HL-60/S4 (cell line): Measurements from ENCODE around the gene OR2Y1.
"Not testable (repeated sequence)": the region's sequence is repeated elsewhere in the genome, so short reads cannot be mapped to it uniquely, and the experiment has no call there.

Experiments
- in situ Hi-C: fragments of 300-500 bp; cut with MboI; formaldehyde crosslinking; loops from 2 replicates; pipeline ENCODE4 v1.14.3; 2022; ENCODE audit warnings: low sequenced_read_pairs

Gene OR2Y1, protein sequence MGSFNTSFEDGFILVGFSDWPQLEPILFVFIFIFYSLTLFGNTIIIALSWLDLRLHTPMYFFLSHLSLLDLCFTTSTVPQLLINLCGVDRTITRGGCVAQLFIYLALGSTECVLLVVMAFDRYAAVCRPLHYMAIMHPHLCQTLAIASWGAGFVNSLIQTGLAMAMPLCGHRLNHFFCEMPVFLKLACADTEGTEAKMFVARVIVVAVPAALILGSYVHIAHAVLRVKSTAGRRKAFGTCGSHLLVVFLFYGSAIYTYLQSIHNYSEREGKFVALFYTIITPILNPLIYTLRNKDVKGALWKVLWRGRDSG

DNA sequence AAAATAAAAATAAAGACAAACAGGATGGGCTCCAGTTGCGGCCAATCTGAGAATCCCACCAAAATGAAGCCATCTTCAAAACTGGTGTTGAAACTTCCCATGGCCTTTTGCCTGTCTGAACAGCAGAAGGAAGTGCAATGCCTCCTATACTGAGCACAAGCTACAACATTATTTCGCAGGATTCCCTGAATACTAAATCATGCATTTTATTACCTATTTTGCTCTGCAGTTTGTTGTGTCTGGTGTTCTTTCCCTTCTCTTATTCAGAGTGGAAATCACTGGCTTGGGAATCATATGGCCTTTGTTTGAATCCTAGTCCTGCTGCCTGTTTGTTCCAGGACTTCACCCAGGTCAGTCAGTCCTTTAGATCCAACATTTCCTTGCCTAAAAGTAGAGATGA is at the start of gene OR2Y1:
Gene OR2Y1, minus strand, starts transcription at position 101 of the 400 bp plus-strand sequence. Its CDS starts 0 bp downstream, at position 101.
- in situ Hi-C loops, result no loop called here

DNA sequence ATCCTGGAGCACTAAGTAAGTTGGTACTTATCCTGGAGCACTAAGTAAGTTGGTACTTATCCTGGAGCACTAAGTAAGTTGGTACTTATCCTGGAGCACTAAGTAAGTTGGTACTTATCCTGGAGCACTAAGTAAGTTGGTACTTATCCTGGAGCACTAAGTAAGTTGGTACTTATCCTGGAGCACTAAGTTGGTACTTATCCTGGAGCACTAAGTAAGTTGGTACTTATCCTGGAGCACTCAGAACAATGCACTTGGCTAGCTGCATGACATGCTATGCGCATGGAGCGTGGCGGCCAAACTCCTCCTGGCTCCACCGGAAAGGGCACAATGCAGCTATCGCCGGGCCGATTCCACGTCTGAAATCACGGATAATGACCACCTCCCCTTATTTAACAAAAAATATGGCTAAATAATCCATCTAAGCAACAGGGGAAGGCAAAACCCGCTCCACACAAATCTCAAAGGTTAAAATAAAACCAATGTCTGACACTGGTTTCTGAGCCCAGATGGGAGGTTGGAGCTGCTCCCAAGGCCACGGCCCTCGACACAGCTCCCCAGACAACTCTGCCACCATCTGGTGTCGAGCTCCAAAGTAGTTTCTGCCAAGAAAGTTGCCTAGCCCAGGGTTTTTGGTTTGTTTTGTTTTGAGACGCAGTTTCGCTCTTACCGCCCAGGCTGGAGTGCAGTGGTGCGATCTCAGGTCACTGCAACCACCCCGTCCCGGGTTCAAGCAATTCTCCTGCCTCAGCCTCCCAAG is 49.0 kb upstream of the OR2Y1 start:
- in situ Hi-C loops, result not testable (repeated sequence)

DNA sequence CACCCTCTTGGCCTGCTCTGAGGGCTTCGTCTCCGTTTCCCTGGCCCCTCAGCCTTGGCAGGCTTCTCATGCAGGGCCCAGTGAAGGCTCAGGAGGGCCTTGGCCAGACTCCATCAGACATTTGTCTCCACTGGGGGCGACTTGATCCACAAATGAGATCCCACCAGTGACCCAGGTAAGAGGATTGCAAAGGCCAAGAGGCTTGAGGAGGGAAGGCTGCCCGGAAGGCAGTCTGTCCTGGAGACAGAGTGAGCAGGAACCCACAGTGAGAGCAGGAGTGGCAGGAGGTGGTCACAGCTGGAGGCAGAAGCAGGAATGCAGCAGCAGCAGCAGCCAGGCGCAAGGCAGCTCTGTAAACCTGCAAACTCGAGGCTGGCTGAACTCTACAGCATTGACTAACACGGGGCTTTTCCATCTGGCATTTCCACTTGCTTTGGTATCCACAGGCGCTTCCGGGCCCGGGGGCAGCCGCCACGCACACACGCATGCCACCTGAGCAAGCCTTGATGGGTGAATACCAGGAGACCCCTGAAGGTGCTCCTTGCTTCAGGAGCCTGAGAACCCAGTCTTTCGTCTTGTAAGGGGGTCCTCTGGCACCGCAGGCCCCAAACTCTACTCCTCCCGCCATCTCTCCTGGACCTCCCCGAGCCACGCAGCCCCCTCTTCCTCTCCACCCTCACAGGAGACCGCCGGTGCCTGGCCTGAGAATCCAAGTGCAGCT is 48.0 kb upstream of the OR2Y1 start:
- in situ Hi-C loops, result no loop called here

DNA sequence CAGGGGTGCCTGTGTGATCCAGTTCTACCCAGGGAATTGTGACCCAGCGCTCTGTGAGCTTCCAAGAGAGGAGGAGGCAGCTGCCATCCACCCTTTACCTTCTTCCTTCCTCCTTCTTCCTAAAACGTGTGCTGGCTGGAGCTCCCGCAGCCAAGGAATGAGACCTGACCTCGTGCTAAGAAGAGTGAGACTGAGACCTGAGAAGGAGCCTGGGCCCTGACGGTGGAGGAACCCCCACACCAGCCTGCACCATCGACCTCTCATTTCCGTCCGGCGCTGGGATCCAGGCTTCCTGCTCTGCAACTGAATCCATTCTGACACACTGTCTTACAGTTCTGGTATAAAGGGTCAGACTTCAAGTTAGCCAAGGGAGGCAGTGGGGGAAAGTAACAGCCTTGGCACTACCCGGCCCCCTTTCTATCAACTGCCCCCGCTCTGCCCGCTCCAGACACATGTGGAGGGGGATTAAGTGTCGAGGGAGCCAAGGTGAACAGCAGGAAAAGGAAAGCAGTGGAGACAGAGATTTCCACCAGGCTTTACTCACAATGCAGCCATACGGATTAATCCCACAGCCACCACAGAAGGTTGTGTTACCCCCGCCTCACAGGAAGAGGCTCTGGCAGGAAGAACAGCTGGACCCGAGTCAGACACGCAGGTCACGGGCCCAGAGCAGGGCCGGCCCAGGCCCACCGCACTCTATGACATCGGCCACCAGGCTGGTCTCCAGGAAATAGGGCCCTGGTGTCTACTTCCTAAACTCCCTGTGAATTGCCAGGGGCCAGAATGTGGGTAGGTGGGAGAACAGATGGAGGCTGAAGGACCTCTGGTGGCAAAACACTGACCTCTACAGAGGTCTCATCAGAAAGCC is 46.9 kb upstream of the OR2Y1 start:
- in situ Hi-C loops, result no loop called here

DNA sequence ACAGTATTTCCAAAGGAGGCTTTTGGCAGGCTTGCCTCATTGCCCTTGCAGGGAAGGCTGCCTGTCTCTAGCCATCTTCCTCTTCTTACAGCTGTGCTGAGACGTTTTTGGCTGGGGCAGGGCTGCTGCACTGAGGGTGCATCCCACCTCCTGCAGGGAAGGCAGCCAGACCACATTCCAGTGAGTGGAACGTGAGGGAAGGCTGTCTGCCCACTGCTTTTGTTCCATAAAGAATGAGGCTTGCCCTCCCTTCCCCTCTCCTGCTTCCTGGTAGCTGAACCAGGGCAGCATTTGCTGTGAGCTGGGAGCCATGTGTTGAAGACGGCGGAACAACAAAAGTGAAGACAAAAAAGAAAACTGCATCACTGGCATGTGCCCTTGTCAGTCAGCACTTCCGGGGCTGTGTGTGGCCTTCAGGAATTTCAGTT is 46.0 kb upstream of the OR2Y1 start:
- in situ Hi-C loops, result no loop called here

DNA sequence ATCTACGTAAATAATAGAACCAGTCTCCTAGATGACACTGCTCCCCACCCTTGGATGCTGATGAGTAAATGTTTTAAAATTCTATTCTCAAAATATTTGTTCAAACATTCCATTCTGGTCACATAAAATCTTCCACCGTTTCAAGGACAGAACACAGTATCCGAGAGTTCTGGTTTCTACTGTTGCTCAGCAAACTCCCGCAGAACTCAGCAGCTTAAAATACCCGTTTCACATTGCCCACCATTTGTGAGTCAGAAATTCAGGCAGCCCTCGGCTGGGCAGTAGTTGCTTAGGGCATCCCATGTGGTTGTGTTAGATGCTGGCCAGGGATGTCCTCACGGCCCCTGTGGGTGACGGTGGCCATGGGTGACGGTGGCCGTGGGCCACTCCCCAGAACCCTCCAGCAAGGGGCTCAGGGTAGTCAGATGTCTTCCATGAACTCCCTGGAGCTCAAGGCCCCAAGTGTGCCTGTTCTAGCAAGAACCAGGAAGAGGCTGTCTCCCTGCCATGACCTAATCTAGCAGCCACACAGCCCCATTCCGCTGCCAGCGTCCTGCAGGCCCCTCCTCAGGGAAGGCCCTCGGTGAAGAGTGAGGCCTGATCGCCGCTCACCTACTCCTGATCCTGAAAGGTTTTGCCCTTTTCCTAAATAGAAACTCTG is 45.4 kb upstream of the OR2Y1 start:
- in situ Hi-C loops, result no loop called here

DNA sequence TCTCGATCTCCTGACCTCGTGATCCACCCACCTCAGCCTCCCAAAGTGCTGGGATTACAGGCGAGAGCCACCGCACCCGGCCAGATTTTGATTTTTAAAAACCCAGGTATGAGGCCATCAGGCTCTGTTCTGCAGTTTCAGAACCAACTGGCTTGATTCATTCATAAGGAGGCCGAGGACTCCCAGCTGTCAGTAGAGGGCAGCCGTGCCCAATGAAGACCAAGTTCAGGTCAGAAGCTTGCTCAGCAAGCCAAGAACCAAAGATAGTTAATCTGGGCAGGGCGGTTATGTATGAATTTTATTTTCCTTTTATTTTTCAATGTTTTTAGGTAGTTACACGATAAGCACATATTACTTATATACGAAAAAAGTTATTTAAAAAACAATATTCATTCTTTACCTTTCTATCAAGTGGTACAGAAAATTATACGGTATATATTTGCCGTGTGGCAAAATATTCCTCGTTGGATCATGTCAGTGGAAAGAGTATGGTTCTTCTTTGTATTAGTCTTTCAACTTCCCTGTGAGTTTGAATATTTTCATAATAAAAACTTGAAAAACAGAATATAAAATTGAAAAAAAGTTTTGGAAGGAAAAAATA is 44.7 kb upstream of the OR2Y1 start:
- in situ Hi-C loops, result no loop called here

DNA sequence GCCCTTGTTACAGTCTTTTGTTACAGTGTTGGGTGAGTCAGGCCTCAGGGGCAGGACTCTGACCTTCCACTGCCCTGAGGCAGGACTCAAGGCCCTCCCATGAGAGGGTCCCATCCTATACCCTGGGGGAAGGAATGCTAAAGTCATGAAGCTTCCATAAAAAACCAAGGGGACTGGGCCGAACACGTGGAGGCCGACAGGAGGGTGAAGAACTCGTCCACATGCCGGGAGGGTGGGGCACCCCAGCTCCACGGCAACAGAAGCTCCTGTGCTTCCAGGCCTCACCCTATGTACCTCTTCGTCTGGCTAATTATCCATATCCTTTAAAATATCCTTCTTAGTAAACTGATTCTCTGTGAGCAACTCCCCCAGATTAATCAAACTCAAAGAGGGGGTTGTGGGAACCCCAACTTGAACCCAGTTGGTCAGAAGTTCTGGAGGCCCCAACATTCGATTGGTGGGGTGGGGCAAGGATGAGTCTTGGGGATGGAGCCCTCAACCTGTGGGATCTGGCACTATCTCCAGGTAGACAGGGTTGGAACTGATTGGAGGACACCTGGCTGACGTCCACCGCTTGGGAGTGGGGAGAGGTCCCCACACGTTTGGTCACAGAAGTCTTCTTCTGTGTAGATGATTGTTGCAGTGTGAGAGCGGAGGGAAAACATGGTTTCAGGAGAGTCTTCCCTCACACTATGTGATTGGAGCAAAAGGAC is 43.6 kb upstream of the OR2Y1 start:
- in situ Hi-C loops, result no loop called here

DNA sequence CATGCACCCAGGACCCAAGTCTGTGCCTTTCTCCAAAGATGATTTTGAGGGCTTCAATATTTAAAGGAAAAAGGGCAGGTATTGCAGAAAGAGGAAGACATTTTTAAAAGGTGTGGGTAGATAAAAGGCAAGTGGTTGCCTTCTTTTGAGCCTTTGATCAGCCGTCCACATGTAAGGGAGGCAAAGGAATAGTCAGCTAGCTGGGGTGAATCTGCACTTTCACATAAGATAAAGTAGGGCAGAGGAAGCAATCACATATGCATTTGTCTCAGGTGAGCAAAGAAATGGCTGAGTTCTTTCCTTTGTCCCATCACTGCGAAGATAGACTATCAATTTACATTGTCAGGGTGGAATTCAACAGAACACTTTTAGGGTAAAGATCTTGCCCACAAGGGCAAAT is 42.9 kb upstream of the OR2Y1 start:
- in situ Hi-C loops, result no loop called here

DNA sequence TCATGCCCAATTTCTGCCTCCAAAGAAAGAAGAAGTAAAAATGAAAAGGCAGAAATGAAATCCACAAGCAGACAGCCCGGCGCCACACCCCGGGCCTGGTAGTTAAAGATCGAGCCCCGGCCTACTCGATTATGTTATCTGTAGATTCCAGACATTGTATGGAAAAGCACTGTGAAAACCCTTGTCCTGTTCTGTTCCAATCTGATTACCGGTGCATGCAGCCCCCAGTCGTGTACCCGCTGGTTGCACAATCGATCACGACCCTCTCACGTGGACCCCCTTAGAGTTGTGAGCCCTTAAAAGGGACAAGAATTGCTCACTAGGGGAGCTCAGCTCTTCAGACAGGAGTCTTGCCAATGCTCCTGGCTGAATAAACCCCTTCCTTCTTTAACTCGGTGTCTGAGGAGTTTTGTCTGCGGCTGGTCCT is 42.1 kb upstream of the OR2Y1 start:
- in situ Hi-C loops, result not testable (repeated sequence)

DNA sequence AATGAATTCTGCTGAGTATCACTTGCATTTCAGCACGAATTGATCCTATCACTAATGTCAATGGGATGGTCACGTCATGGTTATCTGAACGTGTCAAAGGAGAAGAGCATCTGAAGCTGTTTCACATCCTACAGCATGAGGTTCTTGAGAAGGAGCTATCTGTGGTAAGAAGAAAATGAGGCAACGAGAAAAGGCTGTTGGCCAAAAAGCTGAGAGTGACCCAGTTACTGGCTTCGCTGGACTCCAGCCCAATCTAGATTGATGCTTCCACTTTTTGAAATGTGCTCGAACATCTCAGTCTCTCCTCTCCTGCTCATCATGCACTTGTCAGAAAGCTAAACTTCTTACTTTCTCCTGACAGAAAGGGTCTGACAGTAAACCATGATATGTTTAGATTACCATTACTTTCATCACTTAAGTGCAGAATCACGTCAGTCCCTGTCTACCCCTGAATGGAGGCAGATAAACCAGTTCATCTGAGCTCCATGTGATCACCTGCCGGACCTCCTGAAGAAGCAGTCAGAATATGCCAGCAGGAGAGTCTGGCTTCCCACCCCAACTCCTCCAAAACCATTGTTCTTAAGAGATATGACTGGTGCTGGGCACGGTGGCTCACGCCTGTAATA is 40.2 kb upstream of the OR2Y1 start:
- in situ Hi-C loops, result no loop called here

DNA sequence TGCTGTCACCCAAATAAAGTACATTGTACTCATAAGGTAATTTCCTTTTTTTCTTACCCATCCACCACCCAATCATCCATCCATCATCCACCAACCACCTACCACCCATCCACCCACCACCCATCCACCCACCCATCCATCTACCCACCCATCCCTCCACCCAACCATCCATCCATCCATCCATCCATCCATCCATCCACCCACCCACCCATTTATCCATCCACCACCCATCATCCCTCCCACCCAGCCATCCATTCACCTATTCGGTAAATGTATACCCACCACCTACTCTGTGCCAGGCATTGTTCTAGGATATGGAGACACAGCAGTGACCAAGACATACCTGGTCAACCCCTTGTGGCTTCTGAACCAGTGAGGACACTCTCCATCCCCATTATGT is 37.6 kb upstream of the OR2Y1 start:
- in situ Hi-C loops, result no loop called here

DNA sequence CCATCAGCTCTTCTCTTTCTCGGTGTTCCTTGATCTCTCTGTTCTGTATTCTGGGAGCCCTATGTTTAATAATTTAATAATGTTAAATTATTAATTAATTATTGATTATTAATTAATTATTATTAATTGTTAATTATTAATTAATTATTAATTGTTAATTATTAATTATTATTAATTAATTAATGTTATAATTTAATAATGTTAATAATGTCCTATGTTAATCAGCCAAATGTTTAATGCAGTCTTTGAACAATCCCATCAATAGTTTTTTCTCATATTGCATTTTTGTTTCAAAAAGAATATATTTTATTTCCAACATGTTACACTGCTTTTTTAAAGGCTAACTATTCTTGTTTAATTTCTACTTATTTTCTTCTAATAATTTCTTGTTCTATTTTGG is 36.5 kb upstream of the OR2Y1 start:
- in situ Hi-C loops, result no loop called here

DNA sequence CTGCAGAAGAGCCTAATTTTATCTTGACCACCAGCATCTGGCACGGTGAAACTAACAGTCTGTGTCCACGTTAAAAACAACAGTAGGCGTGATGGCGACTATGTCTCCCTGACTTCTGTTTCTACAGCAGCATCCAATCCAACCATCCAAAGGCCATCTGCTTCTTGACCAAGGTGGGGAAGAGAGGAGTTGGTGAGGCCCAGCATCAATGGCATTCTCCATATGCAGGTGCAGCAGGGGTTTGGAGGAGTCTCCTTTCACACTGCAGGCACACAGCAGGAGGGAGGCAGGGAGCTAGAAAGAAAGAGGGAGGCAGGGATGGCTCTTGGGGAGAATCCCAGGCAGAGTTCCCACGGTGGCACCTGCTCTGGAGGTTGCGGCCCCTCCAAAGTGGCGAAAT is 35.8 kb upstream of the OR2Y1 start:
- in situ Hi-C loops, result no loop called here

DNA sequence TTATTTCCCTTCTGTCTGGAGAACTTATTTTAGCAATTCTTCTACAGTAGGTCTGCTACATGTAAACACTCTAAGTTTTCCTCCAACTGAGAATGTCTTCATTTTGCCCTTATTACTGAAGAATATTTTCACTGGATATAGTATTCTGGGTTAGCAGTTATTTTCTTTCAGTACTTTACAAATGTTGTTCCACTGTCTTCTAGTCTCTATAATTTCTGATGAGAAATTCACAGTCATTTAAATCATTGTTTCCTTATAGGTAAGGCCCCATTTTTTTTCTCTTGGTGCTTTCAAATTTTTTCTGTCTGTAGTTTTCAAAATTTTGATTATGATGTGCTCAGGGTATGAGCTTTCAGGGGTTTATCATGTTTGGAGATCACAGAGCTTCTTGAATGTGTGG is 32.0 kb upstream of the OR2Y1 start:
- in situ Hi-C loops, result no loop called here

DNA sequence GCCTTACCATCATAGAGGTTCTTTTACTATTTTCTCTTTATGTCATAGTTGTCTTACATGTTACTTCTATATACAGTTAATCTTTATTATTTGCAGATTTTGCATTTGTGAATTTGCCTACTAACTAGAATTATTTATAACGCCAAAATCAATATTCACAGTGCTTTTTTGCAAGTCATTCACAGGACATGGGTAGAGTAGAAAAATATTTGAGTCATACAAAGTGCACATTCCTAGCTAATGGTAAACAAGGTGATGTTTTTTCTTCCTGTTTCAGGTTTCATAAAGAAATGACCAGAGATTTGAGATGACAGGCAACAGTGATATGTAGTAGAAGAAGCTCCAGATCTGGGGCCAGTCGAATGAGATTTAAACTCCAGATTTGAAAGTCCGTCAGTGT is 30.0 kb upstream of the OR2Y1 start:
- in situ Hi-C loops, result no loop called here

DNA sequence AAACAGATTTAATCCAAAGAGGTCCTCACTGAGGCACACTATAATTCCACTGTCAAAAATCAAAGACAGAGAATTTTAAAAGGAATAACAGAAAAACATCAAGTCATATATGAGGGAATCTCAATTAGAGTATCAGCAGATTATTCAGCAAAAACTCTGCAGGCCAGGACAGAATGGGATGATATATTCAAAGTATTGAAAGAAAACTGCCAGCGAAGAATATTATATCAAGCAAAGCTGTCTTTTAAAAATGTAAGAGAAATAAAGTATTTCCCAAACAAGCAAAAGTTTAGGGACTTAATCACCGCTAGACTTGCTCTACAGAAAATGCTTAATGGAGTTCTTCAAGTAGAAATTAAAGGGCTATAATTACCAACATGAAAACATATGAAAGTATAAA is 15.7 kb upstream of the OR2Y1 start:
- in situ Hi-C loops, result no loop called here

DNA sequence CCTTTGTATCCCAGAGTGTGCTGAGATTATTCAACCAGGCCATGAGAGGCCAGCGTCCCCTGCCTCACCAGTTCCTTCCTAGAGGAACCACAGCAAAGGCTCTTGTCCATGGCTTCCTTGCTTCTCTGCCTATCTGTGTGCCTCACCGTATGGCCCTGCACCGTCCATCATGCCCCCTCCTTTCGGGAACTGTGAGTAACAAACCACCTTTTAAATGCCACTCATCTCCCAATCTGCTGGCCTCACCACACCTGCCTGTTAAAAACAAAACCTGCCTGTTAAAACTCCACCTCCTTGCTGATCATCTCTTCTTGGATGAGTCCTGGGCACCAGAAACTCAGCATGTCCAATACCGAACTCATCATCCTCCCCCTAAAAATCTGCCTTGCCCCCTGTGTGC is 4.4 kb upstream of the OR2Y1 start:
- in situ Hi-C loops, result no loop called here

DNA sequence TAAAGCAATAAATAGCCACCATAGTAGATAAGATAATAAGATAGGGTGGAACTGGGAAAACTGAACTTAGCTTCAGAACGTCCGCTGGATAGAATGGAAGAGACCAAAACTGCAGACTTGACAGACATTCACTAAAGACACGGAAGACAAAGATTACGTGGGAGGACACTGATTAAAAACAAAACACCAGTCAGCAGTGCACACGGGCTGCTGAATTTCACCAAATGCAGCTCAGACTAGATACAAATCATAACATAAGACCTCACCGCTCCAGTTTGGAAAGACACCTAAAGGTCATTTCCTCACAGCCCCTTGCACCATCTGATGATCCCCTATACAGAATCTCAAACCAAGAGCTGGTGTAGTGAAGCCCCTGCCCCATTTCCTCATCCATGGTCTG is 2.9 kb upstream of the OR2Y1 start:
- in situ Hi-C loops, result no loop called here
